Stimulated activated CD4-positive, alpha-beta T cell treated with anti-CD3 and anti-CD28 coated beads, Interleukin-15, amount 100 ng/mL, for 24 hours (primary cell): ENCODE data around the gene FAS.
A peak's percentile ranks its signal among the peaks of the same experiment; 100 is the strongest.
"Not testable (repeated sequence)": the region's sequence is repeated elsewhere in the genome, so short reads cannot be mapped to it uniquely, and the experiment has no call there.

Experiments
- DNase-seq: peaks from one replicate; pipeline ENCODE4 v3.0.0-alpha.2; 2020

The FAS gene

GRCh38 chr10:88995156-88995876 is 4.7 kb downstream of the FAS start:
- DNase-seq: no peak

- no peak for DNase-seq
Observed at GRCh38 chr10:88996927-88997326, 6.3 kb downstream of the FAS start.

GRCh38 chr10:88999625-89000024 is 9.0 kb downstream of the FAS start:
- DNase-seq: no peak

- peak; percentile 45 for DNase-seq
Observed at GRCh38 chr10:89001024-89001728, 10.6 kb downstream of the FAS start.

GRCh38 chr10:89001729-89002072 is 11.1 kb downstream of the FAS start:
- no peak for DNase-seq

- DNase-seq: no peak
Observed at GRCh38 chr10:89002226-89002978, 11.8 kb downstream of the FAS start.

- no peak for DNase-seq
Observed at GRCh38 chr10:89003344-89003743, 12.7 kb downstream of the FAS start.

GRCh38 chr10:89007129-89007893 is 16.7 kb downstream of the FAS start:
- DNase-seq: no peak

GRCh38 chr10:89018700-89019346 is 28.2 kb downstream of the FAS start:
- not testable (repeated sequence) for DNase-seq

- no peak for DNase-seq
Observed at GRCh38 chr10:89019569-89020327, 29.1 kb downstream of the FAS start.

- DNase-seq: not testable (repeated sequence)
Observed at GRCh38 chr10:89021526-89021925, 30.9 kb downstream of the FAS start.

- no peak for DNase-seq
Observed at GRCh38 chr10:89022734-89023133, 32.1 kb downstream of the FAS start.

- no peak for DNase-seq
Observed at GRCh38 chr10:89025453-89025852, 34.9 kb downstream of the FAS start.

- DNase-seq: no peak
Observed at GRCh38 chr10:89029181-89029580, 38.6 kb downstream of the FAS start.

GRCh38 chr10:89029785-89030437 is 39.3 kb downstream of the FAS start:
- peak; percentile 82 for DNase-seq

- no peak for DNase-seq
Observed at GRCh38 chr10:89030791-89031190, 40.2 kb downstream of the FAS start.

- DNase-seq: peak; percentile 81
Observed at GRCh38 chr10:89032141-89032891, 41.7 kb downstream of the FAS start.

GRCh38 chr10:89035461-89035860 is 44.9 kb downstream of the FAS start:
- no peak for DNase-seq

- DNase-seq: no peak
Observed at GRCh38 chr10:89037096-89037495, 46.5 kb downstream of the FAS start.

GRCh38 chr10:89042562-89042961 is 52.0 kb downstream of the FAS start:
- DNase-seq: no peak

GRCh38 chr10:89043052-89043451 is 52.5 kb downstream of the FAS start:
- DNase-seq: no peak
